Left kidney (tissue), 2 donors: Measurements from ENCODE around the gene CROCC. TPM values are rescaled to one million over a fixed set of nuclear protein-coding genes. Genes with fewer than 3 reads are reported as not detected.
"Not testable (repeated sequence)": the region's sequence is repeated elsewhere in the genome, so short reads cannot be mapped to it uniquely, and the experiment has no call there.

Source experiments
- DNase-seq: peaks from one replicate; pipeline ENCODE4 v3.0.0-alpha.2; 2013
- polyA plus RNA-seq: library from polyadenylated mRNA; unstranded; fragments of 120-200 nt; gene quantifications from one replicate; pipeline ENCODE4 v1.2.1, GENCODE V29; 2013; ENCODE audit not compliant: insufficient read length

Gene CROCC
- polyA plus RNA-seq, 1 donor: 46.7 TPM

DNA sequence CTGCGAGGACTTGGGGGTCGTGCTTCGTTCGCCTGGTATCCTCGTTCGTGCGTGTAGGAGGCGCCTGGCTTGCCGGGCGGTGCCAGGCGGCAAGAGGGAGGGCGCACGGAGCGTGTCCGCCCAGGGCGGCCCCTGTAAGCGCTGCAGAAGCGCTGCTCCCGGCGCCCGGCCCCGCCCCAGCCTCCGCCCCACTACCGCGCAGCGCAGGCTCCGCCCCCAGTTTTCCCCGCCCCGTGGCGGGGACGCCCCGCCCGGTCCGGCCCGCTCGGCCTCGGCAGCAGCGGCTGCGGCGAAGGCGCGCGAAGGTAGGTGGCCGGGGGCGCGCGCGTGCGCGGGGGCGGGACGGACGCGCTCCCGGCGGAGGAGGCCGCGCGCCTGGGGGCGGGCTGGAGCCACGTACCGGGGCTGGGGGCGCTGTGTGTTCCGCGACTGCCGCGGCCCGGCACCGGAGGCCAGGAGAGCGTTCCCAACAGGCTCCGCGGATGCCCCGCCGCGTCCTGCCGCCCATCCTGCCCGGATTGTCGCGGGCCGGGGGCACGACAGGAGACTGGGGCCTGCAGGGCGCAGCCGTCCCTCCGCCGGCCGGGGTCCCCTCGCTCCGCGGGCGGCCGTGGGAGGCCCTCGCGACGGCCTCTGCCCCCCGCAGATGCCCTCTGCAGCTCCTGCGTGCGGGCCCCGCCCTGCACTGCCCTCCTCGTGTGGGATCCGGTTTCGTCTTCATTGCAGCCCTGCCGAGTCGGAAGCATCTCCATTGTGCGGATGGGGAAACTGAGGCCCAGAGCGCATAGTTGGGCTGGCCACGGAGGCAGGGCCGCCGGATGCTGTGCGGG is 7.7 kb upstream of the CROCC start:
- peak; percentile 98 for DNase-seq

DNA sequence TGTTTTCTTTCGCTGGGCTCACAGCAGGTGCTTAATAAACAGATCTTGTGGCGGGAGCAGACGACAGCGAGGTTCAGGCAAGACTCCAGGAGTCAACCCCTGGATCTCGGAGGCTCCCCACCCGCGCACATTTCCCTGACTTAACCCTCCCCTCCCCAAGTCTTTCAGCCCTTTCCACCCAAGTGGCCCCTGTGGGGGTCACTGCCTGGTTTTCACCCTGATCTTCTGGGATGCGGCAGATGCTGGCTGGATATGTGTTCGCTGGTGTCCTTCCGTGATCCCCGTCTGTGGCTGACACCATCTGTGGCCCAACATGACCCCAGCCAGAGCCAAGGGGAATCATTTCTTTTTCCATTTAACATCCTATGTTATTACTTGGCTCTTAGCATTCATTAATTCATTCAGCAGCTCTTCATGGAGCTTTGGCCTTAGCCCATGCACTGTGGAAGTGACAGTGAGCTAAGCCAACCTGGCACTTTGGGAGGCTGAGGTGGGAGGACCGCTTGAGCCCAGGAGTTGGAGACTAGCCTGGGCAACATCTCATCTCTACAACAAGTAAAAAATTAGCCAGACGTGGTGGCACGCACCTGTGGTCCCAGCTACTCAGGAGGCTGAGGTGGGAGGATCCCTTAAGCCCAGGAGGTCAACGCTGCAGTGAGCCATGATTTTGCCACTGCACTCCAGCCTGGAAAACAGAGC is 6.7 kb upstream of the CROCC start:
- not testable (repeated sequence) for DNase-seq

- no peak for DNase-seq
Observed at GRCh38 chr1:16915627-16915973, 6.1 kb upstream of the CROCC start.

DNA sequence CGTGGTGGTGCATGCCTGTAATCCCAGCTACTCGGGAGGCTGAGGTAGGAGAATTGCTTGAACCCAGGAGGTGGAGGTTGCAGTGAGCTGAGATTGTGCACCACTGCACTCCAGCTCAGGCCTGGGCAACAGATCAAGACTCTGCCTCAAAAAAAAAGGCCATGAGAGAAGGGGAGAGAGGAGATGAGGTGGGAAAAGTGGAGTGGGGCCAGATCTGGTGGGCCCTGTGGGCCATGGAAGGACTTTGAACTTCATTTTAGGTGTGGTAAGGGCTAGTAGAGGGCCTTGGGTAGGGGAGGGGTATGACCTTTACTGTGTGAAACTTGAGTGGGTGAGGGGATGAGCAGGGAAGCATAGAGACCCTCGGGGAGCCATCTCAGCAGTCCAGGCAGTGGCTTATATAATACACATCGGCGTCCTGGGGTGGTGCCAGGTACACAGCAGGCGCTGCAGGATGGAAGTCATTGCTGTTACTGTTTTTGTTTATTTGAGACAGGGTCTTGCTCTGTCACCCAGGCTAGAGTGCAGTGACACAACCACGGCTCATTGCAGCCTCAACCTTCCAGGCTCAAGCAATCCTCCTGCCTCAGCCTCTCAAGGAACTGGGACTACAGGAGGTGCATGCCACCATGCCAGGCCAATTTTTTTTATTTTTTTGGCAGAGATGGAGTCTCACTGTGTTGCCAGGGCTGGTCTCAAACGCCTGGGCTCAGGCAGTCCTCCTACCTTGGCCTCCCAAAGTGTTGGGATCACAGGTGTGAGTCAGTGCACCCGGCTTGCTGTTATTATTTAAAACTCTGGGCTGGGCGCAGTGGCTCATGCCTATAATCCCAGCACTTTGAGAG is 5.5 kb upstream of the CROCC start:
- DNase-seq: not testable (repeated sequence)

DNA sequence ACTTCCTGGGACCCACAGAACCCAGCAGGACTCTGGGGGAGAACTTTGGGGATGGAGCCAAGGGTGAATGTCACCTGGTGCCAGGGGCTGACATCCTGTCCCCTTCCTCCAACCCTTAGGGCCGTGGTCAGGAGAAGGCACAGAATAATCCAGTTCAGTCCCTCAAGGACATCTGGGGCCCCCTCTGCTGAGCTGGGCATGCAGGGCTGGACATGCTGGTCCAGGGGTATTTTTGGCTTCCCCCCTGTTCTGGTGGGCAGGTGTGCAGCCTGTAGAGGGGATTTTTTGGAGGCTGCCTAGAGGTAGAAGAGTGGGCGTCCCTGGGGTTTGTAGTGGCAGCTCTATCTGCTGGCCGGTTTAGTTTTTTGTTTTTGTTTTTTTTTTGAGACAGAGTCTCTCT is 3.4 kb upstream of the CROCC start:
- DNase-seq: no peak

- not testable (repeated sequence) for DNase-seq
Observed at GRCh38 chr1:16918936-16919665, 2.6 kb upstream of the CROCC start.

DNA sequence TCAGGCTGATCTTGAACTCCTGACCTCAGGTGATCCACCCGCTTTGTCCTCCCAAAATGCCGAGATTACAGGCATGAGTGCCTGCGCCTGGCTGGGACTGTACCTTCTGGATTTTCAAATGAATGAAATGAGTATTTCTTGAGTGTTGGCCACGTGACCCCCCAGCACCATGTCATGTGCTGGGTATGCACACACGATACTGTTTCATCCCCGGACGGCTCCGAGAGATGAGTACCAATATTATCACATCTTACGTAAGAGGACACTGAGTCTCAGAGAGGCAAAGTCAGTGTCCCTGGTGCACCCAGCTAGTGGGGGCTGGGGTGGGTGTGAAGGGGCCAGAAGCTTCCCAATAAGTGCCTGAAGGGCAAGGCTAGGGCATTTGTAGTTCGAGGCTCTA is 780 bp upstream of the CROCC start:
- no peak for DNase-seq

DNA sequence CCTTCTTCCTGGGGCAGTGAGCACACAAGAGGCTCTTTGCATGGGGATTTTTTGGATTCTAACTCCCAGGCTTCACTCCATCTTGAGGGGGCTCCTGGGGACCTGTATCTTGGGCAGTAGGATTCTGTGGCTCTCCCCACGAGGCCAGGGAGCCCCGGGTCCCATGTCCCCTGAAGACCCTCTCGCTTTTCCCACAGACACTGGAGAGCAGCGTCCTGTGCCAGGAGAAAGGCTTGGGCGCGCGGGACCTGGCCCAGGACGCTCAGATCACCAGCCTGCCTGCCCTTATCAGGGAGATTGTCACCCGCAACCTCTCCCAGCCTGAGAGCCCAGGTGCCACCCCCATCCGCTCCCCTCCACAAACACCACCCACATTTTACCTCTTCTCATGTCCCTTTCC is 735 bp downstream of the CROCC start:
- no peak for DNase-seq

GRCh38 chr1:16922885-16923431 is 1.2 kb downstream of the CROCC start:
- no peak for DNase-seq

DNA sequence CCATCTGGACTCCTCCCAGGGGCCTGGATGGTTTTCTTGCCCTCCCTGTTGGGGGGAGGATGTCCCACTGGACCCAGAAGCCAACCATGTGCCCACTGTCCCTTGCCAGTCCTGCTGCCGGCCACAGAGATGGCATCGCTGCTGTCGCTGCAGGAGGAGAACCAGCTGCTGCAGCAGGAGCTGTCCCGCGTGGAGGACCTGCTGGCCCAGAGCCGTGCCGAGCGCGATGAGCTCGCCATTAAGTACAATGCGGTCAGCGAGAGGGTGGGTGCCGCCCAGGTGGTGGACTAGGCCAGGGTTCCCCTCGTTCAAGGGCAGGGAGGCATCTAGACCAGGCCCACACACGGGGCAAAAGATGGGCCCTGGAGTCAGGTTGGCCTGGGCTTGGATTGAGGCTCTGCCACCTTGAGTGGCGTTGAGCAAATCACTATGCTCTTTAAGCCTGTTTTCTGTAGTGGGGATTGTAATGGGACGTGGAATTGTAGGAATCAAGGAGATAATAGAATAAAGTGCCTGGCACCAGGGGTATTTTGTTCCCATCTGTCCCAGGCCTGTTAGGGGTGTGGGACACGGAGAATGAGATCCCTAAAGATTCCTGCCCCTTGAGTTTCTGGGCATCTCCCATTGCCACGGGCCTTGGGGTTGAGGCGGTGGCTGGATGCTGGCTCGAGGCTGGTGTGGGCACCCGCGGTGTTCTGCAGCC is 2.6 kb downstream of the CROCC start:
- no peak for DNase-seq

DNA sequence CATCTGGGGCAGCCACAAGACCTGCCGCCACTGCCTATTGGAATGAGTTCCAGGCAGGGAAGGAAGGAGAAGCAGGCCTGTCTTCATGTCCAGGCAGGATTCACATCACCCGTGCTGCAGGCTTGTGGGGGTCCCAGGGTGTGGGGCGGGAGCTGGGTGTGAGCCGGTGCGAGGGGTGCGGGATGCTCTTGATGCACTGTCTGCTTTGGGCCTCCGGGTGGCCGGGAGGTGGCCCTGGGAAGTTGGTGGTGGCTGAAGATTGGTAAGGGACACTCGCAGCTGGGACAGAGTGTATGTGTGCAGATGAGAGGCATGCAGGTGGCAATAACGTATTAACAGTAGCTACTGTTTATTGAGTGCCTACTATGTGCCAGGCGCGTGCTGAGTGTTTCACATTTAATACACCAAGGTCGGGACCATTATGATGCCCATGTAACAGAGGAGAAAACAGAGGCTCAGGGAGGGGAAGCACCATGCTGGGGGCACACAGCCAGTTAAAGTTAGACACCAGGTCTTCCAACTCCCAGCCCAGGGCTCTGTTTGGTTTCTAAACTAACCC is 3.3 kb downstream of the CROCC start:
- DNase-seq: no peak

DNA sequence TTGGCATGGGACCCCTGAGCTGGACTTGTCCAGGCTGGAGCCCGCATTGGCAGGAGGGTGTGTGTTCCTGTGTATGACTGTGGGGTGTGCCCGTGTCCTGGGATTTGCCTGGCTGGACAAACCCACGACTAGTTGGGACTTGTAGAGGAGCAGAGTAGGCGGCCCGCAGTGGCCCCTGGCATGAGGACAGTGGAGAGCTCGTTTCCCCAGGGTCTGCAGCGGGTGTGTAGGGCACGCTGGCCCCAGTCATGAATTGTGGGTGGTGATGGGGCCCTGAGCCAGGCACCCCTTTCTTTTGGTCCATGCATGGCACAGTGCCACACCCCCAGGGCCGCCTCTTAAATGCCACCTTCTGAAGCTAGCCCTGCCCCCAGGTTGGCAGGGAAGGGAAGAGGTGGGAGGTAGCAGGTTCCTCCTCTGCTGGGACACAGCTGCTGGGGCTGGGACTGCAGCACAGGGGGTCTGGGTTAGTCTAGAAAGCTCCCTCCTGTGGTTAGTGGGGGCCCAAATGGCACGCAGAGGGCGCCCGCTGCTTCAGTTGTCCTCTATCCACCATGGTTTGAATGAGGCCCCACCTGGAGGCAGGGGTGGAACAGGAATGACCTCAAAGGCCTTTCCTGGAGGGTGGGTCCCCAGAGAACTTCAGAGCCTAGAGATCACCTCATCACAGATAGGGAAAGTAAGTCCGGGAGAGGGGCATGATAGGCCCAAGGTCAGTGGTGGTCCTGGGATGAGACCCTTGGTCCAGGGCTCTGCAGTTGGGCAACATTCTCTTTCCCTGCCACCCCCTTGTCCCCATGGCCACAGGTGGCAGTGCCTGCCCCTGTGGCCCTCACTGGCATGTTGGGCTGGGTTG is 4.1 kb downstream of the CROCC start:
- DNase-seq: no peak

- peak; percentile 89 for DNase-seq
Observed at GRCh38 chr1:16926491-16927073, 4.9 kb downstream of the CROCC start.

DNA sequence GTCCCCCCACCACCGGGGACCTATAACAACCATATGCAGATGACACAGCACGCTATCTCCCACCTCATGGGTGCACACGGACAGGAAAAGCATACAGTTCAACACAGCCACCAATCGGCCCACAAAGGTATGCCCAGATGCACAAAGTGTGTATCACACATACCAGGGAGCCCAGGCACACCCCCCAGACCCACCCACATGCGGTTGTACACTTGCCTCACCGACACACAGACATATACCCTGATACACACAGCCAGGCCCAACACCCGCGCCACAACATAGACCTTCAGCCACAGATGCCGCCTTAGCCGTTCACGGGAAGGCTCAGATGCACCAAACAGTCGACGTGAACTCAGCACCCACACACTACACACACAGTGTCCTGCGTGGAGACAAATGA is 5.5 kb downstream of the CROCC start:
- DNase-seq: no peak

GRCh38 chr1:16927711-16928485 is 6.2 kb downstream of the CROCC start:
- no peak for DNase-seq

DNA sequence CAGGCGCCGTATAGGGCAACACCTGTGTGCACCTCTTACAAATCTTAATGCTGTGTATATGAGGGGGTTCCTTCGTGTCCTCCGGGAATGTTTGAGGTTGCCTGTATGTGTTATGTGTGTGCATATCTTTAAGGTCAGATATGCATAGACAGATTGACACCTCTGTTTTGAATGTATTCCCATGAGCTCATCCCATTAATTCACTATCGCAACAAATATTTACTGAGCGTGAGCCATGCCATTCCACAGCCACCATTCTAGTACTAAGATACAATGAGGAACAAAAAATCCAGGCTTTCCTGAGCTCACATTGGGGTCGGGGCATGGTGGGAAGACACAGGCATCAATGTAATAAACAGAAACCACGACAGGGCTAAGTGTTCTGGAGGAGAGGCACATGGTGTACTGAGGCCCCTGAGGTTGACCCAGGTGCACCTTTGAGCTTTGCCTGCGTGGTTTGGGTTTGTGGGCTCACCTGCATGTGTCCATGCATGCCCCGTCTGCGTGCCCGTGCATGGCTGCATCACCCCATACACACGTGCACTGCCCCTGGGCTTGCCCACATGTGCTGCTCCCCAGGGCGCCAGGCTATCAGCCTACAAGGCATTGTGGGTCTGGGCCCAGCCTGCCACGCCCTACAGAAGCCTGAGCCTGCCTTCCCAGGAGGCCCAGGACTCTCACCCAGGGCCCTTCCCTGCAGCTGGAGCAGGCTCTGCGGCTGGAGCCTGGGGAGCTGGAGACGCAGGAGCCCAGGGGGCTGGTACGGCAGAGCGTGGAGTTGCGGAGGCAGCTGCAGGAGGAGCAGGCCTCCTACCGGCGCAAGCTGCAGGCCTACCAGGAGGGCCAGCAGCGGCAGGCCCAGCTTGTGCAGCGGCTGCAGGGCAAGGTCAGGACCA is 7.7 kb downstream of the CROCC start:
- not testable (repeated sequence) for DNase-seq

GRCh38 chr1:16931206-16931934 is 9.6 kb downstream of the CROCC start:
- not testable (repeated sequence) for DNase-seq
